ENCODE data around the gene RPL14. TPM values are rescaled to one million over a fixed set of nuclear protein-coding genes. Genes with fewer than 3 reads are reported as not detected.
A peak's percentile ranks its signal among the peaks of the same experiment; 100 is the strongest.

The RPL14 gene
- total and polyA plus RNA-seq, 2 of the 13 experiments (the other 11 are each of a cell fraction or from before 2014, with no cell fraction given), result 502 to 1,291 TPM

- no TSS peak for BruUV-seq (replicated peaks)
- CTCF ChIA-PET (ENCODE audit: low intra/inter-chr PET ratio, low total read pairs), result no interaction called here
- in situ Hi-C loops (cut with HindIII; ENCODE audit: extremely low pct_ligation_motif_present, low pct_unique_long_range_greater_than_20kb), result no loop called here
Measured at GRCh38 chr3:40477666-40478065, 20.5 kb downstream of the RPL14 start.

More at GRCh38 chr3:40477666-40478065, 20.5 kb downstream of the RPL14 start:
- FAIRE-seq, result peak; percentile 46
- H3K4me3 ChIP-seq (replicated peaks in 1 of 3; ENCODE audit: insufficient read depth in 1 of 3, low read depth in 2 of 3, low read length in 3 of 3), result peak overlapping the region; percentile 95 to 96 (median 95)
- peak; percentile 73 for ATAC-seq
- peak overlapping the region; percentile 51 for H3K27ac ChIP-seq (ENCODE audit: extremely low read length, insufficient read depth, low read length)
- no peaks in the 10 kb centered on the region; a peak in 1 of 5 replicates for H3K27me3 ChIP-seq (ENCODE audit: control insufficient read depth in 1 of 2, insufficient read depth in 2 of 2, low read length in 2 of 2)
- peak overlapping the region; percentile 97 for H3K4me2 ChIP-seq (ENCODE audit: low read depth, low read length)
- POLR2A ChIA-PET, result interaction anchor here (1.2 to 3.4 kb wide), 6 partner anchors 12 to 48 kb away, joined by 3 to 54 read pairs (median 10); partner anchors contain the start of genes RPL14 and ZNF620
- H3K9me3 ChIP-seq (ENCODE audit: low read length), result no peaks in the 10 kb centered on the region
- intact Hi-C loops (cut with micrococcal nuclease; ENCODE audit: unreplicated experiment), result loop anchor here (1.0 kb wide), 1 partner anchor 28 kb away; no protein-coding TSS in a partner anchor
- TF ChIP-seq, protein P1, sequence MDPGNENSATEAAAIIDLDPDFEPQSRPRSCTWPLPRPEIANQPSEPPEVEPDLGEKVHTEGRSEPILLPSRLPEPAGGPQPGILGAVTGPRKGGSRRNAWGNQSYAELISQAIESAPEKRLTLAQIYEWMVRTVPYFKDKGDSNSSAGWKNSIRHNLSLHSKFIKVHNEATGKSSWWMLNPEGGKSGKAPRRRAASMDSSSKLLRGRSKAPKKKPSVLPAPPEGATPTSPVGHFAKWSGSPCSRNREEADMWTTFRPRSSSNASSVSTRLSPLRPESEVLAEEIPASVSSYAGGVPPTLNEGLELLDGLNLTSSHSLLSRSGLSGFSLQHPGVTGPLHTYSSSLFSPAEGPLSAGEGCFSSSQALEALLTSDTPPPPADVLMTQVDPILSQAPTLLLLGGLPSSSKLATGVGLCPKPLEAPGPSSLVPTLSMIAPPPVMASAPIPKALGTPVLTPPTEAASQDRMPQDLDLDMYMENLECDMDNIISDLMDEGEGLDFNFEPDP (CRISPR knock-in tag; conservative IDR thresholded peaks at IDR 0.05), result 0 out of 2 replicates have a peak, but pooled peaks have one; percentile 6
- TF ChIP-seq, protein P2, sequence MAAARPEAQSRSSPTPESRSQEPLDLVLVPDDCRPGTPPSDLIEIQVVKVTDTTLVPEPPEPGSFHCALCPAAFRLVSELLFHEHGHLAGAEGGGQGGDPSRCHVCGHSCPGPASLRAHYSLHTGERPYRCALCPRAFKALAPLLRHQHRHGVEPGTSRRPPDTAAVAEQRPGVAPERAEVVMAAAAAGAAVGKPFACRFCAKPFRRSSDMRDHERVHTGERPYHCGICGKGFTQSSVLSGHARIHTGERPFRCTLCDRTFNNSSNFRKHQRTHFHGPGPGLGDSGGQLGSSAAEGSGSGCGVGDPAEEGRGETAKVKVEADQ (CRISPR knock-in tag; IDR thresholded peaks at IDR 0.05; ENCODE audit: borderline replicate concordance), result 0 out of 2 replicates have a peak, but pooled peaks have one; percentile 2
- peak; percentile 39; the same call in 1 of the 2 replicates for TF ChIP-seq SP4 (CRISPR knock-in tag; IDR thresholded peaks at IDR 0.05)
- 0 out of 2 replicates have a peak, but pooled peaks have one; percentile 37 for TF ChIP-seq GLI4 (CRISPR knock-in tag; IDR thresholded peaks at IDR 0.05; ENCODE audit: borderline replicate concordance)
- no peak for TF ChIP-seq ZNF510 (CRISPR knock-in tag; IDR thresholded peaks at IDR 0.05; ENCODE audit: low read depth)
- TF ChIP-seq CHD4 (IDR thresholded peaks at IDR 0.05; ENCODE audit: borderline replicate concordance, low read length), result no peak
- 0 out of 2 replicates have a peak, but pooled peaks have one; percentile 7 for TF ChIP-seq CTCF (CRISPR knock-in tag; IDR thresholded peaks at IDR 0.05)
- 39% methylated on average over 4 of the region's 4 CpGs for WGBS (ENCODE audit: low lambda C conversion rate)
- H3K79me2 ChIP-seq (ENCODE audit: insufficient read depth, low read length), result no peaks in the 10 kb centered on the region
- H4K20me1 ChIP-seq (ENCODE audit: insufficient read depth, low read length), result no peaks in the 10 kb centered on the region
- H3K9ac ChIP-seq (ENCODE audit: insufficient read depth, low read depth, low read length), result peak overlapping the region; percentile 77
- H2AFZ ChIP-seq (ENCODE audit: low read length), result peak overlapping the region; percentile 93
- peaks cover 0 to 8% of the 10 kb centered on the region in 2 experiments; a peak in 1 of 5 replicates for H3K36me3 ChIP-seq (replicated peaks in 1 of 2; ENCODE audit: control insufficient read depth in 1 of 2, insufficient read depth in 2 of 2, low read length in 2 of 2)
- DNase-seq (ENCODE audit: low spot score), result no peak
- peaks cover 19% of the 10 kb centered on the region for H3K4me1 ChIP-seq (ENCODE audit: insufficient read depth, low read length)
